Panc1 (cell line): ENCODE measurements around the gene IFI6.
"Not testable (repeated sequence)": the region's sequence is repeated elsewhere in the genome, so short reads cannot be mapped to it uniquely, and the experiment has no call there.

Experiments used
- REST ChIP-seq, 2 experiments: IDR thresholded peaks; 2 replicates each; pipeline ENCODE4 v1.6.1; 2011 to 2012; ENCODE audit warnings: low read depth in 2 of 2, control low read depth in 1 of 2, low read length in 1 of 2, mild to moderate bottlenecking in 1 of 2, moderate library complexity in 1 of 2; ENCODE audit not compliant: insufficient read depth in 1 of 2
- TCF7L2 ChIP-seq: IDR thresholded peaks from 2 replicates; pipeline ENCODE4 v1.6.1; 2011; ENCODE audit warnings: mild to moderate bottlenecking, low read depth, low read length, inconsistent platforms
- TF ChIP-seq, protein P1 (sequence below): fragments of 450-650 bp; IDR thresholded peaks from 2 replicates; pipeline ENCODE4 v1.5.1; 2017; ENCODE audit warnings: mild to moderate bottlenecking

GRCh38 chr1:27681580-27681979, 9.6 kb upstream of the IFI6 start:
- TF ChIP-seq, protein P1, sequence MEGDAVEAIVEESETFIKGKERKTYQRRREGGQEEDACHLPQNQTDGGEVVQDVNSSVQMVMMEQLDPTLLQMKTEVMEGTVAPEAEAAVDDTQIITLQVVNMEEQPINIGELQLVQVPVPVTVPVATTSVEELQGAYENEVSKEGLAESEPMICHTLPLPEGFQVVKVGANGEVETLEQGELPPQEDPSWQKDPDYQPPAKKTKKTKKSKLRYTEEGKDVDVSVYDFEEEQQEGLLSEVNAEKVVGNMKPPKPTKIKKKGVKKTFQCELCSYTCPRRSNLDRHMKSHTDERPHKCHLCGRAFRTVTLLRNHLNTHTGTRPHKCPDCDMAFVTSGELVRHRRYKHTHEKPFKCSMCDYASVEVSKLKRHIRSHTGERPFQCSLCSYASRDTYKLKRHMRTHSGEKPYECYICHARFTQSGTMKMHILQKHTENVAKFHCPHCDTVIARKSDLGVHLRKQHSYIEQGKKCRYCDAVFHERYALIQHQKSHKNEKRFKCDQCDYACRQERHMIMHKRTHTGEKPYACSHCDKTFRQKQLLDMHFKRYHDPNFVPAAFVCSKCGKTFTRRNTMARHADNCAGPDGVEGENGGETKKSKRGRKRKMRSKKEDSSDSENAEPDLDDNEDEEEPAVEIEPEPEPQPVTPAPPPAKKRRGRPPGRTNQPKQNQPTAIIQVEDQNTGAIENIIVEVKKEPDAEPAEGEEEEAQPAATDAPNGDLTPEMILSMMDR, result not testable (repeated sequence)
- not testable (repeated sequence) for TF ChIP-seq REST (IDR thresholded peaks at IDR 0.05; ENCODE audit: insufficient read depth in 1 of 2, low read depth in 2 of 2, low read length in 1 of 2); TCF7L2
